K562 (cell line): Measurements from ENCODE around the gene UGT1A5. TPM values are rescaled to one million over a fixed set of nuclear protein-coding genes. Genes with fewer than 3 reads are reported as not detected.

ENCODE experiments used
- ATAC-seq: fragments of 200-7000 bp; cut with Tn5 transposase; 3 replicates; pipeline ENCODE4 v1.9.1; 2020; ENCODE audit warnings: moderate library complexity
- BruUV-seq: library from RNA; stranded (reverse); fragments of 400-500 nt; replicated peaks from 2 replicates; lab custom pipeline; 2021; lab: Mats Ljungman, UMichigan
- CTCF ChIA-PET: fragments of 300-600 bp; formaldehyde crosslinking; extraction: SDS; loops from one replicate; lab custom pipeline; 2021; ENCODE audit warnings: low intra/inter-chr PET ratio; lab: Yijun Ruan, JAX
- POLR2A ChIA-PET: fragments of 300-600, 350-650 bp; sonication (Branson Sonifier 250); formaldehyde crosslinking; extraction: SDS; loops from one replicate; lab custom pipeline; 2021; ENCODE audit warnings: antibody characterized with exemption, inconsistent platforms; lab: Yijun Ruan, JAX
- DNase-seq, 4 experiments: peaks; one replicate each; pipeline versions ENCODE4 v3.0.0 to v3.0.0-alpha.2; 2011 to 2018; ENCODE audit warnings: low spot score in 3 of 4, mixed read lengths in 3 of 4; ENCODE audit errors: extremely low read depth in 1 of 4
- FAIRE-seq: peaks from 2 replicates; lab custom pipeline; 2011; peaks lifted over from hg19 to GRCh38; lab: Jason Lieb, UNC
- H2AFZ ChIP-seq: 2 replicates; pipeline ENCODE4 v1.6.0; 2011; ENCODE audit warnings: low read depth, low read length, control low read depth, inconsistent platforms
- H3K27ac ChIP-seq: fragments of 200-600 bp; 3 replicates; pipeline ENCODE4 v1.8.0; 2011; ENCODE audit warnings: low read depth, mild to moderate bottlenecking, control low read depth, inconsistent platforms, low read length, moderate library complexity, mixed read lengths; ENCODE audit errors: extremely low read depth
- H3K27me3 ChIP-seq, 2 experiments: fragments of 300-600 bp in 1 of 2; 2 replicates in 1 of 2; 3 replicates in 1 of 2; pipeline versions ENCODE4 v1.6.0 to v1.8.0; 2011; ENCODE audit warnings: inconsistent platforms in 2 of 2, low read length in 2 of 2, mild to moderate bottlenecking in 1 of 2, mixed read lengths in 1 of 2, moderate library complexity in 1 of 2; ENCODE audit not compliant: control insufficient read depth in 2 of 2, insufficient read depth in 2 of 2
- H3K36me3 ChIP-seq: fragments of 300-600 bp; 3 replicates; pipeline ENCODE4 v1.8.0; 2011; ENCODE audit warnings: mild to moderate bottlenecking, low read length, inconsistent platforms; ENCODE audit not compliant: control insufficient read depth, insufficient read depth
- H3K4me1 ChIP-seq, 2 experiments: fragments of 200-600 bp in 1 of 2; replicated peaks in 1 of 2; 2 replicates in 1 of 2; 3 replicates in 1 of 2; pipeline versions ENCODE4 v1.5.1 to v1.8.0; 2011; ENCODE audit warnings: inconsistent platforms in 2 of 2, low read length in 2 of 2, mild to moderate bottlenecking in 1 of 2, mixed read lengths in 1 of 2, moderate library complexity in 1 of 2; ENCODE audit not compliant: control insufficient read depth in 2 of 2, insufficient read depth in 2 of 2
- H3K4me2 ChIP-seq: 2 replicates; pipeline ENCODE4 v1.6.1; 2011; ENCODE audit warnings: low read length, control low read depth, inconsistent platforms, mixed read lengths; ENCODE audit not compliant: insufficient read depth
- H3K4me3 ChIP-seq: fragments of 200-600 bp; sonication (generic), shearing (Covaris generic); 2 replicates; pipeline ENCODE4 v1.5.1; 2016; ENCODE audit warnings: control low read depth, inconsistent platforms
- H3K79me2 ChIP-seq: fragments of 200-600 bp; 3 replicates; pipeline ENCODE4 v1.8.0; 2011; ENCODE audit warnings: low read length, inconsistent platforms; ENCODE audit not compliant: control insufficient read depth, insufficient read depth
- H3K9ac ChIP-seq, 2 experiments: 2 replicates each; pipeline versions ENCODE4 v1.6.0 to v1.6.1; 2011; ENCODE audit warnings: low read depth in 2 of 2, low read length in 2 of 2, control low read depth in 1 of 2, inconsistent platforms in 1 of 2, mild to moderate bottlenecking in 1 of 2, mixed read lengths in 1 of 2; ENCODE audit not compliant: insufficient read depth in 1 of 2
- H3K9me1 ChIP-seq: one replicate; pipeline ENCODE4 v1.6.0; 2011; ENCODE audit warnings: inconsistent platforms, mild to moderate bottlenecking, low read length, moderate library complexity; ENCODE audit not compliant: control insufficient read depth, insufficient read depth
- H3K9me3 ChIP-seq: replicated peaks from 2 replicates; pipeline ENCODE4 v1.5.1; 2011; ENCODE audit warnings: low read depth, low read length, inconsistent platforms; ENCODE audit not compliant: control insufficient read depth, insufficient read depth
- H4K20me1 ChIP-seq: replicated peaks from 2 replicates; pipeline ENCODE4 v1.6.1; 2011; ENCODE audit warnings: low read length, inconsistent platforms, mixed read lengths; ENCODE audit not compliant: control insufficient read depth, insufficient read depth
- BRF2 ChIP-seq: IDR thresholded peaks from 3 replicates; pipeline ENCODE4 v1.6.1; 2011; ENCODE audit warnings: borderline replicate concordance, mild to moderate bottlenecking; ENCODE audit not compliant: insufficient read length, insufficient read depth
- DNMT1 ChIP-seq: fragments of 450-650 bp; IDR thresholded peaks from 2 replicates; pipeline ENCODE4 v1.6.1; 2016; ENCODE audit warnings: antibody characterized with exemption, mild to moderate bottlenecking
- ESRRB ChIP-seq: fragments of 250-450 bp; sonication (Bioruptor Pico); IDR thresholded peaks from 2 replicates; pipeline ENCODE4 v1.5.0; 2020; ENCODE audit warnings: mild to moderate bottlenecking, moderate library complexity, borderline replicate concordance
- FOXP4 ChIP-seq: sonication (generic); formaldehyde crosslinking; IDR thresholded peaks from 2 replicates; pipeline ENCODE4 v1.8.0; 2022; ENCODE audit warnings: mild to moderate bottlenecking, missing genetic modification reagents, borderline replicate concordance
- PHF8 ChIP-seq: fragments of 200-600 bp; sonication (generic); IDR thresholded peaks from 2 replicates; pipeline ENCODE4 v1.6.1; 2012; ENCODE audit warnings: mixed run types, mild to moderate bottlenecking, inconsistent platforms, low read length, moderate library complexity, borderline replicate concordance
- PTRF ChIP-seq: fragments of 450-650 bp; IDR thresholded peaks from 2 replicates; pipeline ENCODE4 v1.6.1; 2016; ENCODE audit warnings: mild to moderate bottlenecking, missing genetic modification characterization, missing compliant biosample characterization
- SP1 ChIP-seq: sonication (generic); formaldehyde crosslinking; IDR thresholded peaks from 2 replicates; pipeline ENCODE4 v1.8.1; 2022; ENCODE audit warnings: mild to moderate bottlenecking, missing genetic modification reagents
- STAT6 ChIP-seq: sonication (generic); formaldehyde crosslinking; IDR thresholded peaks from 2 replicates; pipeline ENCODE4 v1.8.1; 2023; ENCODE audit warnings: mild to moderate bottlenecking, missing genetic modification reagents
- TBL1XR1 ChIP-seq, 2 experiments: IDR thresholded peaks; 2 replicates each; pipeline ENCODE4 v1.6.1; 2012; ENCODE audit warnings: improper control_type of control experiment in 2 of 2, low read length in 2 of 2, mild to moderate bottlenecking in 1 of 2
- THRAP3 ChIP-seq: fragments of 450-650 bp; IDR thresholded peaks from 2 replicates; pipeline ENCODE4 v1.6.1; 2016; ENCODE audit warnings: mild to moderate bottlenecking, inconsistent platforms, borderline replicate concordance
- TRIM28 ChIP-seq: fragments of 450-650 bp; IDR thresholded peaks from 2 replicates; pipeline ENCODE4 v1.6.1; 2017
- ZNF133 ChIP-seq: fragments of 250-450 bp; sonication (Bioruptor Pico); IDR thresholded peaks from 2 replicates; pipeline ENCODE4 v1.4.0; 2020; ENCODE audit warnings: mild to moderate bottlenecking
- ZNF197 ChIP-seq: fragments of 200-800 bp; sonication (Bioruptor generic); IDR thresholded peaks from 2 replicates; pipeline ENCODE4 v1.6.1; 2016; ENCODE audit warnings: low read depth, missing genetic modification characterization, missing compliant biosample characterization
- WGBS: fragments of 100-300 bp; shearing (Covaris generic); methylation state at CpG from one replicate; pipeline ENCODE4 v1.1.6; 2016; ENCODE audit warnings: low coverage, mixed read lengths; ENCODE audit not compliant: insufficient coverage; ENCODE audit errors: missing lambda C conversion rate; 5-methylcytosine and 5-hydroxymethylcytosine counted together
- in situ Hi-C: fragments of 300-500 bp; cut with MboI; formaldehyde crosslinking; loops from 4 replicates; pipeline ENCODE4 v1.15.0; 2018; ENCODE audit warnings: inconsistent platforms, mixed read lengths
- intact Hi-C: fragments of 100-400 bp; cut with micrococcal nuclease; formaldehyde crosslinking; loops from 2 replicates; pipeline ENCODE4 v1.14.2; 2022
- polyA plus RNA-seq, 8 experiments: library from polyadenylated mRNA; depleted of rRNA in 4 of 8; stranded (reverse) in 5 of 8; unstranded in 3 of 8; fragments of >200 nt; fragmentation: Nextera tagmentation in 2 of 8; fragmentation: Illumina TruSeq in 1 of 8; extraction: Ambion mirVana in 2 of 8; extraction: Trizol in 1 of 8; gene quantifications; 2 replicates each; pipeline versions ENCODE4 v1.2.1 to v1.2.3, GENCODE V29; 2011 to 2014; ENCODE audit warnings: inconsistent platforms in 1 of 8, missing spikeins in 1 of 8
- total RNA-seq, 7 experiments: library from RNA; depleted of rRNA in 6 of 7; stranded (reverse); fragments of >200 nt in 6 of 7; fragmentation: Illumina TruSeq in 2 of 7; extraction: Trizol in 2 of 7; gene quantifications; 2 replicates each; pipeline versions ENCODE4 v1.2.1 to v1.2.3, GENCODE V29; 2011 to 2021; ENCODE audit warnings: low replicate concordance in 1 of 7

The UGT1A5 gene
- total and polyA plus RNA-seq, 9 of the 15 experiments (the other 6 are each of a cell fraction or from before 2014, with no cell fraction given) = not detected

DNA sequence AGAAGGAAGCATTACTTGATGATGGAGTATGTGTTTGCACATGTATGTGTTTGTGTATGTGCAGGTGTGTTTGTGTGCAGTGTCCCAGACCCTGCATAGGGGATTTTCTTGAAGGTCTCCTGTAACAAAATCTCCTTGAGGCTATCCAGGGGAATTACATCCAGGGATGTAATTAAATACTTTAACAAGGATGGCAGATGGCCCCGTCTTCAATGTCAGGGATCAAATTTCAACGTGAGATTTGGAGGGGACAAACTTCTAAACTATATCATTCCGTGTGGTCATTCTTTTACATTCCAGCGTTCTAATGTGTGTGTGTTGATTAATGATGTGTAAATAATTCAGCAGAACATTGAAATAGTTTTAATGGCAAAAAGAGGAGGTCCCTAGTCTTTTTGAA lies 37.7 kb upstream of the UGT1A5 start:
- Histone ChIP-seq H3K9me1 (no peaks in the 10 kb centered on the region), H3K79me2 (no peaks in the 10 kb centered on the region), H3K27me3 (no peaks in the 10 kb centered on the region), H3K36me3 (no peaks in the 10 kb centered on the region), H3K9me3 (no peaks in the 10 kb centered on the region), H3K4me1 (no peaks in the 10 kb centered on the region), H3K27ac (no peak overlapping the region), H4K20me1 (no peaks in the 10 kb centered on the region), H3K4me2 (no peak overlapping the region), H3K4me3 (no peak overlapping the region), H3K9ac (no peak overlapping the region), H2AFZ (no peak overlapping the region)
- BruUV-seq = no TSS peak
- TF ChIP-seq THRAP3 (no peak), SP1 (CRISPR knock-in tag) (no peak), TRIM28 (no peak), DNMT1 (no peak), FOXP4 (CRISPR knock-in tag) (no peak), ESRRB (CRISPR knock-in tag) (no peak), PTRF (tag) (no peak), STAT6 (CRISPR knock-in tag) (no peak), PHF8 (no peak), BRF2 (no peak), ZNF197 (CRISPR knock-in tag) (no peak), ZNF133 (no peak), TBL1XR1 (IDR thresholded peaks at IDR 0.05; ENCODE audit: low read length in 2 of 2) (no peak)
- DNase-seq (no peak), ATAC-seq (no peak), FAIRE-seq (no peak)
- CTCF ChIA-PET = no interaction called here
- WGBS = 0% methylated on average over 4 of the region's 4 CpGs
- in situ Hi-C loops (no loop called here), intact Hi-C loops (no loop called here)
- POLR2A ChIA-PET = no interaction called here
